GM18951 (cell line): Measurements from ENCODE around the gene CDH1.

Experiments used
- POLR2A ChIP-seq: IDR thresholded peaks from 4 replicates; pipeline ENCODE4 v1.6.1; 2011; ENCODE audit warnings: mild to moderate bottlenecking; ENCODE audit not compliant: insufficient read length, insufficient read depth; ENCODE audit errors: extremely low read depth
- in situ Hi-C: fragments of 300-500 bp; cut with MboI; formaldehyde crosslinking; loops from one replicate; pipeline ENCODE4 v1.12.0; 2022; ENCODE audit warnings: low sequenced_read_pairs, mixed read lengths, inconsistent platforms; ENCODE audit not compliant: unreplicated experiment

CDH1 gene

DNA sequence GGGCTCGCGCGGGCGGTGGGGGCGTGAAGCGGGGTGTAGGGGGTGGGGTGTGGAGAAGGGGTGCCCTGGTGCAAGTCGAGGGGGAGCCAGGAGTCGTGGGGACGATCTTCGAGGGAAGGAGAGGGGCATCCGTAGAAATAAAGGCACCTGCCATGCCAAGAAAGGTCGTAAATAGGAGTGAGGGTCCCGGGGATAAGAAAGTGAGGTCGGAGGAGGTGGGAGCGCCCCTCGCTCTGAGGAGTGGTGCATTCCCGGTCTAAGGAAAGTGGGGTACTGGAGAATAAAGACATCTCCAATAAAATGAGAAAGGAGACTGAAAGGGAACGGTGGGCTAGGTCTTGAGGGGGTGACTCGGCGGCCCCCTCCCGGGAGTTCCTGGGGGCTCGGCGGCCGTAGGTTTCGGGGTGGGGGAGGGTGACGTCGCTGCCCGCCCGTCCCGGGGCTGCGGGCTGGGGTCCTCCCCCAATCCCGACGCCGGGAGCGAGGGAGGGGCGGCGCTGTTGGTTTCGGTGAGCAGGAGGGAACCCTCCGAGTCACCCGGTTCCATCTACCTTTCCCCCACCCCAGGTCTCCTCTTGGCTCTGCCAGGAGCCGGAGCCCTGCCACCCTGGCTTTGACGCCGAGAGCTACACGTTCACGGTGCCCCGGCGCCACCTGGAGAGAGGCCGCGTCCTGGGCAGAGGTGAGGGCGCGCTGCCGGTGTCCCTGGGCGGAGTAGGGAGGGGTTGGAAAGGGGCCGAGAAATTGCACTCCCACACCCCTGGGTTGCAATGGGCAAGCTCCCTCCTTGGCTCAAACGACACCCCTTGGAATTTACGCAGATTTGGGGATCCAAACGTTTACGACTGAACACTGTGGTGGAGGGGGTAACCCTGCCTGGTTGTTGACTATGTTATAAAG lies 888 bp downstream of the CDH1 start:
- TF ChIP-seq POLR2A, result no peak
- in situ Hi-C loops, result no loop called here

DNA sequence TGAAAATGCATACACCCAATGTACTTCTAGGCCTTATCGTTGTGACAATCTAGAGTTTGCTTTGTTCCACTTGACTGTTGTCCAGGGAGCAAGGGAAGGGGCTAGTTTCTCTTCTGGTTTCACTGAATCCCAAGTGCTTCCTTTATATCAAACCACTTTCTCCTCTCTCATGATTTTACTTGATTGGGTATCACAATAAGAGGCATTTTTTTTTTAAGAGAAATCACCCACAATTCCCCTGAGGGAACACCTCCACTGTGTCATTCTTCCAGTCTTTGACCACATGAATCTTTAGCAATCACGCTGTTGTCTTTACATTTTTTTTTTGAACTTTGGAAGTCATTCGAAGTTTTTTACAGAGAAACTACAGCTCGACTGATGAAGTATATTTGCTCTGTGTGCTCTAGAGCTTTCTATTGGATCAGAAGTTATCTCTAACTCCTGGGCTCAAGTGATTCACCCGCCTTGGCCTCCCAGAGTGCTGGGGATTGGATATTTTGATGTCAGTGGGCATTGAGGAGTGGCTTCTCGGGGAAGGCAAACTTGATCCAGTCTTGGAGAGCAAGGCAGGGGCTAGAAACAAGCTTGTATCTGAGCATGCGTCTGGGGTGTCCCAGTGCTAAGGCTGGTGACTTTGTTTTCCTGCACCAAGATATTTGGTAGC lies 3.0 kb downstream of the CDH1 start:
- TF ChIP-seq POLR2A, result no peak
- in situ Hi-C loops, result no loop called here

DNA sequence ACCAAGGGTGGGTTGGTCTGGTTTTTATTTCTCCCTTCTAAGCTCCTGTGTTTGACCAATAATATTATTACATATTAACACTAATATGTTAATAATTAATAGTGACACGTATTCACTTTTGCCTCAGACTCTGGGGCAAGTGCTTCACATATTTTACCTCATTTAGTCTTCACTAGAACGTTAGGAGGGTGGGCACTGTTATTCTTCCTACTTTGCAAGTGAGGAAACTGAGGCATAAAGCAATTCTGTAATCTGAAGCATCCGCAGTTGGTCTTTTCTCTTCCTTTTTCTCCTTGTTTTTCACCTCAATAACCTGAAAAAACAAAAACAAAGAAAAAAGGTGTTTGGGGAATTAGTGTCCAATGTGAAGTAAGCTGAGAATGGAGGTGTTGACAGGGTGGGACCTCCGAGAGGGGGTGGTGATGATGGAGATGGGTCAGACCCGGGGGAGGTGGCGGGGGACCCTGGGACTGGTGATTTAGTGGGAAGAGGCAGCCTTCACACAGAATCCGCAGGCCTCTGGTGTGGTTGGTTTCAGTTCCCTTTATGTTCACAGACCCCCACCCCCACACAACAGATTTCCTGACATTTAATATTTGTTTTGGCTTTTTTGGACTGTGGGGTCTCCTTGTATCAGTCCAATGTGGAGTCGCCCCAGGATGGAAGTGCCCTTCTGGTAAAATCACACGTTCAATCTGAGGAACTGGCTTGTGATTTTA lies 3.7 kb downstream of the CDH1 start:
- in situ Hi-C loops, result no loop called here
- TF ChIP-seq POLR2A, result no peak

DNA sequence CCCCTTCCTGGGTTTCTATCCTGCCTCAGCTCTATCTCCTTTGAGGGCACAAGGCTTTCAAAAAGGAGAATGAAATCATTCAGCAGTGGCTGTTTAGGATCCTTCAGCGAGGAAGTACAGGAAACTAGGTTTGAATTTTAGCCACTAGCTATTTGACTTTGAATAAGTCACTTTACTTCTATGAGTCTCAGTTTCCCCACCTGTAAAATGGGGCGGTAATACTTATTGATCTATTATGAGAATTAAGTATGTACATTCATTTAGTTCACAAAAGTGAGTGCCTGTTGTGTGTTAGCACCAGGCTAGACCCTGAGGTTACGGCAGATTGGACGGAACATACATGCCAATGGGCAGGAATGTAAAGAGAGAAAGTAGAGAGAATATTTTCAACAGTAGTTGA lies 6.6 kb downstream of the CDH1 start:
- TF ChIP-seq POLR2A, result no peak
- in situ Hi-C loops, result no loop called here

DNA sequence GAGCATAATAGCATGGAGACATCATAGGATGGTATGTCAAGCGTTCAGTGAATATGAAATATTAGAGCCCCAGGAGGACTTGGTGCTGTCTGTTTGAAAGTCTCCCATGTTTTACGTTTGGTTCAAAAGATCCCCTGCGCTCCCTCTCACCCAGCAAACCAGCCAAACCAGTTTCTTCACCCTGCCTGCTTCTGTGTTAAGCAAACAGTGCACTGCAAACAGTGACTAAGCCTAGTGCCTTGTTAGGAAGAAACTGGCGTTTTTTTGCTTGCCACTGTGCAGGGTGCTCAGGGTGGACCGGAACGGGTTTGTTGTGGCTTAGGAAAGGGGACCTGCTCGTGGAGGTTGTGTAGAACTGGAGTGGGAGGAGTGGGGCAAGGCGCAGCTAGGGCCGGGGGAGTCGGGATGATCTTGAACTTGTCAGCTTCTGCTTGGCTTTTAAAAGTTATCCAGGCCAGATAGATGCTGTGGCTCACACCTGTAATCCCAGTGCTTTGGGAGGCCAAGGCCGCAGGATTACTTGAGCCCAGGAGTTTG lies 7.7 kb downstream of the CDH1 start:
- in situ Hi-C loops, result no loop called here

GRCh38 chr16:68746951-68747350 lies 9.9 kb downstream of the CDH1 start:
- no peak for TF ChIP-seq POLR2A
- in situ Hi-C loops, result no loop called here

More for the DNA sequence above, 7.7 kb downstream of the CDH1 start:
- TF ChIP-seq POLR2A, result no peak

DNA sequence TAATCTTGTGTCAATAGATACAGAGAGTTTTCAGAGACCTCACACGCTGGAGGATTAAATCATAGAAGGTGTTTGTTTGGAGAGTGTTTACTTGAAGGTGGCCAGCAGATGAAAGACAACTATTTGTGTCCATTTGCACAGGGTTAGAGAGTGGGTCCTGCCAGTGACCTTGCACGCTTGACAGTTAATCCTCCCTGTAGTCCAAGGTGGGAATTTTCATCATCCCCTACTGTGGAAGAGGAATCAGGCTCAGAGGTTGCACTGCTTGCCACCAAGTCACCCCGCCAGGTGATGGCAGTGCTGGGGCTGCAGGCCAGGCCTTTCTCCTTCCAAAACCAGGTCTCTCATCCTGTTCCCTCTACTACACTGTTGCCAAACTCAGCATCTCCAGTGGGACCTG lies 12.3 kb downstream of the CDH1 start:
- TF ChIP-seq POLR2A, result no peak
- in situ Hi-C loops, result no loop called here

GRCh38 chr16:68750193-68750695 lies 13.2 kb downstream of the CDH1 start:
- in situ Hi-C loops, result no loop called here
- no peak for TF ChIP-seq POLR2A

- in situ Hi-C loops, result no loop called here
- TF ChIP-seq POLR2A, result no peak
Measured at GRCh38 chr16:68751160-68751559, 14.1 kb downstream of the CDH1 start.

GRCh38 chr16:68752602-68753001 lies 15.5 kb downstream of the CDH1 start:
- no peak for TF ChIP-seq POLR2A
- in situ Hi-C loops, result no loop called here

GRCh38 chr16:68754084-68754792 lies 17.1 kb downstream of the CDH1 start:
- no peak for TF ChIP-seq POLR2A
- in situ Hi-C loops, result no loop called here

DNA sequence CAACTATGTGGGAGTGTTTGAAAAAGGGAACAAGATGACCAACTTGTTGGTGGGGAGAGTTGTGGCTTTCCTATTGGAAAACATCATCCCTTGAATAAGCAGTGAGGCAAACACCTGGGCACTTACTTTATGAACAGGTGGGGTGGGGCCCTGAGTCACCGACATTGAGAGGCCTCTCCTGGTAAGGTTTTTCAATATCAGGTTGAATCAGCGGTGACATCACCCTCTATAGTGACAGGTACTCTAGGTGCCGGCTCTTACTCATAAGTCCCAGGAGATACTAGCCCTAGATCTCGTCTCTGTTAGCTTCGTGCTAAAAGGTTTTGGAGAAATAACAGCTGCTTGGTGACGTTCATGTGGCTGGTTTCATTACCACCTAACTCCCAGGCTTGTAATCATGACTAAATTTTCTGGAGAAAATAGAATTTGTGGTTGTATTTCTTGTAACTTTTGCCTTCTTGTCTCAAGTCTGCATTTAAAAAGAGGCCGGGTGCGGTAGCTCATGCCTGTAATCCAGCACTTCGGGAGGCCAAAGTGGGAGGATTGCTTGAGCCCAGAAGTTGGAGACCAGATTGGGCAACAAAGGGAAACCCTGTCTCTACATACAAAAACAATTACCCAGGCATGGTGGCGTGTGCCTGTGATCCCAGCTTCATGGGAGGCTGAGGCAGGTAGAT lies 19.3 kb downstream of the CDH1 start:
- in situ Hi-C loops, result no loop called here
- no peak for TF ChIP-seq POLR2A

DNA sequence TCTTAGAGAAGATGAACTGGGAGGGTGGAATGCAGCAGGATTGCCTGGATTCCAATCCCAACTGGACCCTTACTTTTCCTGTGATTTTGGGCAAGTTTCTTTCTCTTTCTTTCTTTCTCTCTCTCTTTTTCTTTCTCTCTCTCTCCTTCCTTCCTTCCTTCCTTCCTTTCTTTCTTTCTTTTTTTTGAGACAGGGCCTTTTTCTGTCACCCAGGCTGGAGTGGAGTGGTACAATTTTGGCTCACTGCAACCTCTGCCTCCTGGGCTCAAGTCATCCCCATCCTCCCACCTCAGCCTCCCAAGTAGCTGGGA lies 20.5 kb downstream of the CDH1 start:
- in situ Hi-C loops, result no loop called here
- TF ChIP-seq POLR2A, result no peak

DNA sequence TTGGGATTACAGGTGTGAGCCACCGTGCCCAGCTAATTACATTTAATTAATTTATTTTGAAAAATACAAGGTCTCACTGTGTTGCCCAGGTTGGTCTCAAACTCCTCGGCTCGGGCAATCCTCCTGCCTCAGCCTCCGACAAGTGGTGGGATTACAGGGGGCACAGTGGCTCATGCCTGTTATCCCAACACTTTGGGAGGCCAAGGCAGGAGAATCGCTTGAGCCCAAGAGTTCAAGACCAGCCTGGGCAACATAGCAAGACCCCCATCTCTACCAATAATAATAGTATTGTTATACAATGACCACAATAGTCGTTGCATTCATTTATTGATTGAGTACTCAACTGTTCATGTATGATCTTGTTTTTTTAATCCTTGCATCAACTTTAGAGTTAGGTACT lies 22.0 kb downstream of the CDH1 start:
- in situ Hi-C loops, result no loop called here

More for the DNA sequence above, 22.0 kb downstream of the CDH1 start:
- TF ChIP-seq POLR2A, result no peak
